Left ventricle myocardium inferior (tissue), 1 donor: Measurements from ENCODE around the gene AGO3. TPM values are rescaled to one million over a fixed set of nuclear protein-coding genes. Genes with fewer than 3 reads are reported as not detected.
"Not testable (repeated sequence)": the region's sequence is repeated elsewhere in the genome, so short reads cannot be mapped to it uniquely, and the experiment has no call there.

Experiments
- DNase-seq: peaks from one replicate; pipeline ENCODE4 v3.0.0-alpha.2; 2020
- H3K27ac ChIP-seq: fragments of 200-600 bp; replicated peaks from 2 replicates; pipeline ENCODE4 v1.8.0; 2021
- H3K27me3 ChIP-seq: fragments of 200-600 bp; 2 replicates; pipeline ENCODE4 v1.8.0; 2021; ENCODE audit warnings: low read depth
- H3K36me3 ChIP-seq: fragments of 200-600 bp; 2 replicates; pipeline ENCODE4 v1.8.0; 2021
- H3K4me1 ChIP-seq: fragments of 200-600 bp; 2 replicates; pipeline ENCODE4 v1.8.0; 2021
- H3K4me3 ChIP-seq: fragments of 200-600 bp; 2 replicates; pipeline ENCODE4 v1.8.0; 2021; ENCODE audit warnings: mild to moderate bottlenecking, moderate library complexity
- H3K9me3 ChIP-seq: fragments of 200-600 bp; replicated peaks from 2 replicates; pipeline ENCODE4 v1.8.0; 2021
- intact Hi-C: fragments of 100-400 bp; cut with micrococcal nuclease; formaldehyde crosslinking; loops from one replicate; pipeline ENCODE4 v1.11.0; 2022
- total RNA-seq: library from RNA; stranded (reverse); fragmentation: NEBNext Ultra II Directional; extraction: Animal tissue kit (Norgen Biotek cat#: 25700); gene quantifications from one replicate; pipeline ENCODE4 v1.2.1, GENCODE V29; 2021
- TF ChIP-seq, protein P1 (sequence below): fragments of 200-600 bp; IDR thresholded peaks from 2 replicates; pipeline ENCODE4 v1.8.0; 2021; ENCODE audit warnings: antibody characterized with exemption, mild to moderate bottlenecking, borderline replicate concordance
- donor health status: DM: no; HTN: yes; CAD: no; lungs with severe emphysema.

The AGO3 gene
- total RNA-seq, 1 donor from 2014 or later, result 12.1 TPM

DNA sequence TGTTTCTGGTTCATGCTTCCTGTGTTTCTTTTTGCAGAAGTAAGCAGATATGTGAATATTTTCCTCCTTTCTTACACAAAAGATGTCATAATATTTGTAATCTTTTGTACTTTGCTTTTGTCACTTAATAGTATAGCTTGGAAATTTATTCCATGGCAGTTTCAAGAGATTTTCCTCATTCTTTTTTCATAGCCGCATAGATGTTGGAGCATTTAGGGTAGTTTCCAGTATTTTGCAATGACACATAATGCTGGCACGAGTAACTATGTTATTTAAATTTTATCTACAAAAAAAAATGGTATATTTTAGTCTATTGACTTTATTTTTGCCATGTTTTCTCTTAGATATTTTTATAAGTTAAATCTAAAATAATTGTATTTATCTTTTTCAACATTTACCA is 40.7 kb downstream of the AGO3 start:
- Histone ChIP-seq H3K4me1 (no peaks in the 10 kb centered on the region), H3K9me3 (no peaks in the 10 kb centered on the region), H3K27ac (no peak overlapping the region), H3K27me3 (no peaks in the 10 kb centered on the region), H3K4me3 (no peak overlapping the region), H3K36me3 (peaks cover 60% of the 10 kb centered on the region)
- TF ChIP-seq, protein P1, sequence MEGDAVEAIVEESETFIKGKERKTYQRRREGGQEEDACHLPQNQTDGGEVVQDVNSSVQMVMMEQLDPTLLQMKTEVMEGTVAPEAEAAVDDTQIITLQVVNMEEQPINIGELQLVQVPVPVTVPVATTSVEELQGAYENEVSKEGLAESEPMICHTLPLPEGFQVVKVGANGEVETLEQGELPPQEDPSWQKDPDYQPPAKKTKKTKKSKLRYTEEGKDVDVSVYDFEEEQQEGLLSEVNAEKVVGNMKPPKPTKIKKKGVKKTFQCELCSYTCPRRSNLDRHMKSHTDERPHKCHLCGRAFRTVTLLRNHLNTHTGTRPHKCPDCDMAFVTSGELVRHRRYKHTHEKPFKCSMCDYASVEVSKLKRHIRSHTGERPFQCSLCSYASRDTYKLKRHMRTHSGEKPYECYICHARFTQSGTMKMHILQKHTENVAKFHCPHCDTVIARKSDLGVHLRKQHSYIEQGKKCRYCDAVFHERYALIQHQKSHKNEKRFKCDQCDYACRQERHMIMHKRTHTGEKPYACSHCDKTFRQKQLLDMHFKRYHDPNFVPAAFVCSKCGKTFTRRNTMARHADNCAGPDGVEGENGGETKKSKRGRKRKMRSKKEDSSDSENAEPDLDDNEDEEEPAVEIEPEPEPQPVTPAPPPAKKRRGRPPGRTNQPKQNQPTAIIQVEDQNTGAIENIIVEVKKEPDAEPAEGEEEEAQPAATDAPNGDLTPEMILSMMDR, result no peak
- intact Hi-C loops, result no loop called here
- DNase-seq, result no peak

DNA sequence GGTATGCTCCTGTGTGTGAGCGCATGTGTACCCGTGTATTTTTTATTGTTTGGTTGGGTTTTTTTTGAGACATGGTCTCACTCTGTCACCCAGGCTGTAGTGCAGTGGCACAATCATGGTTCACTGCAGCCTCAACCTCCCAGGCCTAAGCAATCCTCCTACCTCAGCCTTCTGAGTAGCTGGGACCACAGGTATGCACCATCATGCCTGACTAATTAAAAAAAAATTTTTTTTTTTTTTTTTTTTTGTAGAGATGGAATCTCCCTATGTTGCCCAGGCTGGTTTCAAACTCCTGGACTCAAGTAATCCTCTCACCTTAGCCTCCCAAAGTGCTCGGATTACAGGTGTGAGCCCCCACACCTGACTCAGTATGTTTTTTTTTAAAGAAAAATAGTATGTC is 41.7 kb downstream of the AGO3 start:
- DNase-seq, H3K4me1 ChIP-seq, H3K4me3 ChIP-seq, intact Hi-C loops, H3K27ac ChIP-seq, H3K9me3 ChIP-seq, H3K27me3 ChIP-seq: not testable (repeated sequence)
- peaks cover 57% of the 10 kb centered on the region for H3K36me3 ChIP-seq

DNA sequence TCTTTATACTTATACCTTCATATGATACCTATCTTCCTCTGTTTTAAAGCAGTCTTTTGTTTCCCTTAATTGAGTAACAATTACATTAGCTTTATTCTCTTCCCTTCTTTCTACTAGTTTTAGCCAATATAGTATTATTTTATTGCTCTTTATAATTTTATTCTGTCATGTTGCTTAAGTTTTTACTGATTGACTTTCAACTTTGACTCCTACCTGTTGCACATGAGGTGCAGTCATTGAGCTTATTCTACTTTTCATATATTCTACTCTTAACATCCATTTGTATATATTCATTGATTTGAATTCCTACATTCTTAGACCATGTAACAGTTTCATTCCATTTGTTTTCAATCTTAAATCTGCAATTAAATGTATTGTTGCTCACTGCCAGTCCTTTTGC is 49.2 kb downstream of the AGO3 start:
- intact Hi-C loops, result no loop called here
- H3K27ac ChIP-seq, result no peak overlapping the region
- no peaks in the 10 kb centered on the region for H3K9me3 ChIP-seq
- DNase-seq, result no peak
- TF ChIP-seq, protein P1, result no peak
- no peaks in the 10 kb centered on the region for H3K27me3 ChIP-seq
- peaks cover 38% of the 10 kb centered on the region for H3K36me3 ChIP-seq
- no peak overlapping the region for H3K4me3 ChIP-seq
- no peaks in the 10 kb centered on the region for H3K4me1 ChIP-seq

DNA sequence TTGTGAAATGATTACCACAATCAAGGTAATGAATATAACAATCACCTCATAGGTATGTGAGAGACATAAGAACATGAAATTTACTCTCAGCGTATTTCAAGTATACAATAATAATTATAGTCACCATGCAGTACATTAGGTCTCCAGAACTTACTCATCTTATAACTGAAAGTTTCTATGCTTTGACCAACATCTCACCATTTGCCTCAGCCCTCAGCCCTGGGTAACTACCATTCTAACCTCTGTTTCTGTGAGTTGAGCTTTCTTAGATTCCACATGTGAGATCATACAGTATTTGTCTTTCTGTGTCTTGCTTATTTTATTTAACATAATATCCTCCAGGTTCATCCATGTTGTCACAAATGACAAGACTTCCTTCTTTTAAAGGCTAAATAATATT is 57.3 kb downstream of the AGO3 start:
- H3K9me3 ChIP-seq, result no peaks in the 10 kb centered on the region
- H3K4me3 ChIP-seq, result no peak overlapping the region
- intact Hi-C loops, result no loop called here
- no peaks in the 10 kb centered on the region for H3K27me3 ChIP-seq
- H3K27ac ChIP-seq, result no peak overlapping the region
- H3K4me1 ChIP-seq, result no peaks in the 10 kb centered on the region
- H3K36me3 ChIP-seq, result peaks cover 30% of the 10 kb centered on the region
- DNase-seq, result no peak
- TF ChIP-seq, protein P1, result no peak

DNA sequence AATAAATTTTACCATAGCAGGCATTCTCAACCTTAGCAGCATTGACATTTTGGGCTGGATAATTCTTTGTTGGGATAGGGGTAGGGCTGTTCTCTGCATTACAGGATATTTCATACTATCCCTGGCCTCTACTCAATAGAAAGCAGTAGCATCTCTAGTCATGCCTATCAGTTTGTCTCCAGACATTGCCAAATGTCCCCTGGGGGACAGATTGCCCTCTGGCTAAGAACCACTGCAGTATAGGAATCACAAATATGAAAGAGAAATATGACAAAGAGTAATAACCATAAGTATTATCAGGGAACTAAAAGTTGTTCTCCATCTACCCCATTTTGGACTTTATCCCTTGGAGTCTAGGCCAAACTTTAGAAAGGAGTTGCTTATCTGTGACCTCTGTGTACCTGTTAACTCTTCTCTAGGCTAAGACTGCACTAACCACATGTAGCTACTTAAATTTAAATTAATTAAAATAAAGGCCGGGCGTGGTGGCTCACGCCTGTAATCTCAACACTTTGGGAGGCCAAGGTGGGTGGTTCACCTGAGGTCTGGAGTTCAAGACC is 76.1 kb downstream of the AGO3 start:
- no peaks in the 10 kb centered on the region for H3K9me3 ChIP-seq
- H3K4me1 ChIP-seq, result no peaks in the 10 kb centered on the region
- H3K36me3 ChIP-seq, result peaks cover 12% of the 10 kb centered on the region
- no peaks in the 10 kb centered on the region for H3K27me3 ChIP-seq
- no peak for DNase-seq
- TF ChIP-seq, protein P1, result no peak
- intact Hi-C loops, result no loop called here
- H3K27ac ChIP-seq, result no peak overlapping the region
- no peak overlapping the region for H3K4me3 ChIP-seq

DNA sequence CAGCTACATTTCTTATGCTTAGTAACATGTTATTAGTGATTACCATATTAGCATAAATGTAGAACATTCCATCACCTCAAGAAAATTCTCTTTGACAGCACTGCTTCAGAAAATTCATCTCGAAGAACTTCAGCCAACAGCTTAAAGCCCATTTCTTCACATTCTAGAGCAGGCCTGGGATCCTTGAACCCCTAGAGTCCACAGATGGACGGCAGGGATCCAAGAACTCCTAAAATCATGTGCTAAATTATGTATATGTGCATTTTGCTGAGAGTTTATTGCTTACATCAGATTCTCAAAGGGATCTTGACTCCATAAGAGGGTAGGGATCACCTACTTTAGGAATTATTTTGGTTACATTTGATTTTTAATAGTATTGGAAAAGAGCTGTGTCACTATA is 76.8 kb downstream of the AGO3 start:
- H3K36me3 ChIP-seq, result peaks cover 13% of the 10 kb centered on the region
- H3K4me3 ChIP-seq, result no peak overlapping the region
- no peak for DNase-seq
- H3K27me3 ChIP-seq, result no peaks in the 10 kb centered on the region
- H3K4me1 ChIP-seq, result no peaks in the 10 kb centered on the region
- intact Hi-C loops, result no loop called here
- TF ChIP-seq, protein P1, result no peak
- no peaks in the 10 kb centered on the region for H3K9me3 ChIP-seq
- H3K27ac ChIP-seq, result no peak overlapping the region
